Esophagus squamous epithelium (tissue), 5 donors: ENCODE results near the gene LEFTY1. TPM values are rescaled to one million over a fixed set of nuclear protein-coding genes. Genes with fewer than 3 reads are reported as not detected.

Experiments
- DNase-seq: peaks from one replicate; lab custom pipeline; 2025; lab: John Stamatoyannopoulos, UW
- H3K27ac ChIP-seq, 4 donors: fragments of 200-600 bp; sonication (generic); one replicate each; pipeline ENCODE4 v1.5.1; 2016 to 2019; ENCODE audit warnings: mild to moderate bottlenecking in 1 of 4
- H3K27me3 ChIP-seq, 4 donors: fragments of 200-600 bp; sonication (generic); 1 replicate in 3 of 4; 2 replicates in 1 of 4; pipeline versions ENCODE4 v1.5.1 to v1.6.0; 2017 to 2021; ENCODE audit warnings: antibody characterized with exemption in 1 of 4
- H3K36me3 ChIP-seq, 3 donors: fragments of 200-600 bp; sonication (generic); one replicate each; pipeline ENCODE4 v1.5.1; 2016 to 2019
- H3K4me1 ChIP-seq, 3 donors: fragments of 200-600 bp; sonication (generic); one replicate each; pipeline ENCODE4 v1.5.1; 2017 to 2019
- H3K4me3 ChIP-seq, 4 donors: fragments of 200-600 bp; sonication (generic); 1 replicate in 3 of 4; 2 replicates in 1 of 4; pipeline ENCODE4 v1.5.1; 2016 to 2019; ENCODE audit warnings: mild to moderate bottlenecking in 2 of 4, moderate library complexity in 1 of 4
- H3K9me3 ChIP-seq, 3 donors: fragments of 200-600 bp; sonication (generic); one replicate each; pipeline ENCODE4 v1.5.1; 2016 to 2019
- POLR2A ChIP-seq, 4 donors: fragments of 450-650 bp; IDR thresholded peaks; one replicate each; pipeline ENCODE4 v1.6.1; 2017; ENCODE audit warnings: antibody characterized with exemption in 4 of 4, mild to moderate bottlenecking in 4 of 4, moderate library complexity in 3 of 4
- WGBS, 2 donors: methylation state at CpG; one replicate each; pipeline ENCODE4 v1.1.5; 2018; 5-methylcytosine and 5-hydroxymethylcytosine counted together
- intact Hi-C: fragments of 100-400 bp; cut with DNase I; formaldehyde crosslinking; loops from one replicate; pipeline ENCODE4 v1.15.0; 2022
- total RNA-seq, 4 donors: library from RNA; depleted of rRNA; stranded (reverse); fragments of >200 nt; gene quantifications; one replicate each; pipeline ENCODE4 v1.1.0, GENCODE V29; 2016
- TF ChIP-seq, protein P1 (sequence below), 6 experiments: fragments of 450-650 bp in 4 of 6; fragments of 200-600 bp in 2 of 6; sonication (generic) in 2 of 6; IDR thresholded peaks; one replicate each; pipeline ENCODE4 v1.5.1; 2016 to 2019; ENCODE audit warnings: antibody characterized with exemption in 6 of 6, mild to moderate bottlenecking in 4 of 6, moderate library complexity in 4 of 6
- donor health status: DM: yes; HTN: yes; CAD: no.

Gene LEFTY1
- total RNA-seq, 4 donors from 2014 or later, result not detected

- Histone ChIP-seq H3K4me3 (no peak overlapping the region), H3K4me1 (peaks cover 4 to 19% (median 12%) of the 10 kb centered on the region in 3 donors), H3K9me3 (no peaks in the 10 kb centered on the region), H3K36me3 (no peaks in the 10 kb centered on the region), H3K27me3 (no peaks in the 10 kb centered on the region), H3K27ac (peak overlapping the region in 3 of 4 donors; percentile 3 to 36 (median 27))
- WGBS, 2 donors, result 75 to 82% methylated on average over 15 to 17 of the region's 19 CpGs
- DNase-seq, result no peak
- intact Hi-C loops, result no loop called here
- TF ChIP-seq, protein P1, sequence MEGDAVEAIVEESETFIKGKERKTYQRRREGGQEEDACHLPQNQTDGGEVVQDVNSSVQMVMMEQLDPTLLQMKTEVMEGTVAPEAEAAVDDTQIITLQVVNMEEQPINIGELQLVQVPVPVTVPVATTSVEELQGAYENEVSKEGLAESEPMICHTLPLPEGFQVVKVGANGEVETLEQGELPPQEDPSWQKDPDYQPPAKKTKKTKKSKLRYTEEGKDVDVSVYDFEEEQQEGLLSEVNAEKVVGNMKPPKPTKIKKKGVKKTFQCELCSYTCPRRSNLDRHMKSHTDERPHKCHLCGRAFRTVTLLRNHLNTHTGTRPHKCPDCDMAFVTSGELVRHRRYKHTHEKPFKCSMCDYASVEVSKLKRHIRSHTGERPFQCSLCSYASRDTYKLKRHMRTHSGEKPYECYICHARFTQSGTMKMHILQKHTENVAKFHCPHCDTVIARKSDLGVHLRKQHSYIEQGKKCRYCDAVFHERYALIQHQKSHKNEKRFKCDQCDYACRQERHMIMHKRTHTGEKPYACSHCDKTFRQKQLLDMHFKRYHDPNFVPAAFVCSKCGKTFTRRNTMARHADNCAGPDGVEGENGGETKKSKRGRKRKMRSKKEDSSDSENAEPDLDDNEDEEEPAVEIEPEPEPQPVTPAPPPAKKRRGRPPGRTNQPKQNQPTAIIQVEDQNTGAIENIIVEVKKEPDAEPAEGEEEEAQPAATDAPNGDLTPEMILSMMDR (IDR thresholded peaks at IDR 0.05), result no peak
- TF ChIP-seq POLR2A (IDR thresholded peaks at IDR 0.05), result no peak
Measured at GRCh38 chr1:225897595-225898514, 8.9 kb upstream of the LEFTY1 start.

DNA sequence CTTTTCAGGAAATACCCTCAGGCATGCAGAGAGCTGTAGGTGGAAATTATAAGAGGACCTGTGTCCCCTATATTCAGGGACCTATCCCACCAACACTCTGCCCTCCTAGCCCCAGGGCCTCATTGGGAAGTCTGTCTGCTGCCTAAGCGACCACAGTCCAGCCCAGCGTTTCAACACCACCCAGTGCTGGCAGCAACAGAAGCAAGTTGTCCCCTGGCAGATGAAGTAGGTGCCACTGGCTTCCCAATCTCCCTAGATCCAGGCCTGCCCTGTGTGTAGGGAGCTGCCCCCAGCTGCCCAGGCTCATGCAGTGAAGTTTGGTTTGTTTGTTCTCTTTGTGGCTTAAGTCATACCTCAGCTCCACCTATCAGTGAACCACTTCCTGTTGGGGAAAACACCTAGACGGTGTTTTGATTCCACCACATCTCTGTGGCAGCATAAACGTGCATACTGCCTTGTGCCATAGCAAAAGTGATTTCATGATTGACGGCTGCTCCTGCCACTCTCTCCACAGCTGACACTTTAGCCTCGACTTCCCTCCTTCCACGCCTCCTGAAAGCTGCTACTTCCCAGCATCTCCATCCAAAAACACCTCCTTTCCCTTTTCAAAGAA lies 8.1 kb upstream of the LEFTY1 start:
- no peak overlapping the region for H3K4me3 ChIP-seq
- intact Hi-C loops, result no loop called here
- DNase-seq, result no peak
- H3K27ac ChIP-seq, result peak overlapping the region in 3 of 4 donors; percentile 3 to 36 (median 27)
- no peaks in the 10 kb centered on the region for H3K36me3 ChIP-seq
- WGBS, 2 donors, result 21 to 25% methylated on average over 6 to 7 of the region's 7 CpGs
- TF ChIP-seq POLR2A (IDR thresholded peaks at IDR 0.05), result no peak
- TF ChIP-seq, protein P1 (IDR thresholded peaks at IDR 0.05), result no peak
- H3K4me1 ChIP-seq, result peaks cover 4 to 19% (median 12%) of the 10 kb centered on the region in 3 donors
- no peaks in the 10 kb centered on the region for H3K27me3 ChIP-seq
- H3K9me3 ChIP-seq, result no peaks in the 10 kb centered on the region

DNA sequence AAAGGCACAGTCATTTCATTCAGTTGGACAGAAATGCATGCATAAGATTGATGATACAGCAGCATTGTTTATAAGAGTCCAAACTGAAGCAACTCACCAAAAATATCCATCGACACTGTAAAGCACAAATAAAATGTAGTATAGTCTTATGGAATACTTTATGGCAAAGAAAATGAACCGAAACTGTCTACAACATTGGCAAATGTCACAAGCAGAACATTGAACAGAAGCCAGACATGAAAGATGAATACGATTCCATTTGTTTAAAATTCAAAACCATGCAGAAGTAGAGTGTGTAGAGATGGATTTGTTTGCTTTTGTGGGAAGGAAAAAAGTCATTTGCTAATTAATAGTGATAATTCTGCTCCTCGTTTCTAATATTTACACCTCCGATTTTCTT lies 7.5 kb upstream of the LEFTY1 start:
- WGBS, 2 donors, result 34 to 51% methylated on average over 5 of the region's 5 CpGs
- no peak for DNase-seq
- peak overlapping the region in 1 of 4 donors; percentile 27 for H3K27ac ChIP-seq
- H3K27me3 ChIP-seq, result no peaks in the 10 kb centered on the region
- no peak overlapping the region for H3K4me3 ChIP-seq
- no peak for TF ChIP-seq POLR2A (IDR thresholded peaks at IDR 0.05)
- TF ChIP-seq, protein P1 (IDR thresholded peaks at IDR 0.05), result no peak
- no peaks in the 10 kb centered on the region for H3K9me3 ChIP-seq
- no peaks in the 10 kb centered on the region for H3K36me3 ChIP-seq
- peaks cover 4 to 19% (median 12%) of the 10 kb centered on the region in 3 donors for H3K4me1 ChIP-seq
- intact Hi-C loops, result no loop called here

GRCh38 chr1:225892307-225892706 lies 3.4 kb upstream of the LEFTY1 start:
- Histone ChIP-seq H3K9me3 (no peaks in the 10 kb centered on the region), H3K4me3 (no peak overlapping the region), H3K27me3 (peaks cover 0 to 11% (median 0%) of the 10 kb centered on the region in 4 donors), H3K36me3 (no peaks in the 10 kb centered on the region), H3K4me1 (peaks cover 4 to 14% (median 7%) of the 10 kb centered on the region in 3 donors), H3K27ac (no peak overlapping the region)
- DNase-seq, result no peak
- no peak for TF ChIP-seq POLR2A (IDR thresholded peaks at IDR 0.05)
- TF ChIP-seq, protein P1 (IDR thresholded peaks at IDR 0.05), result no peak
- WGBS, 2 donors, result 65 to 86% methylated on average over 6 of the region's 6 CpGs
- intact Hi-C loops, result no loop called here
